Glomerular visceral epithelial cell (primary cell): ENCODE data around the gene TTLL6.
A peak's percentile ranks its signal among the peaks of the same experiment; 100 is the strongest.

Source experiments
- DNase-seq: peaks from one replicate; pipeline ENCODE4 v3.0.0-alpha.2; 2016; ENCODE audit errors: extremely low spot score

The TTLL6 gene

GRCh38 chr17:48738424-48738802 lies 78.6 kb downstream of the TTLL6 start:
- no peak for DNase-seq

GRCh38 chr17:48737330-48738043 lies 79.5 kb downstream of the TTLL6 start:
- no peak for DNase-seq

GRCh38 chr17:48735062-48735351 lies 82.0 kb downstream of the TTLL6 start:
- no peak for DNase-seq

GRCh38 chr17:48734333-48735061 lies 82.5 kb downstream of the TTLL6 start:
- no peak for DNase-seq

- DNase-seq: no peak
Observed at GRCh38 chr17:48733632-48734328, 83.2 kb downstream of the TTLL6 start.

- no peak for DNase-seq
Observed at GRCh38 chr17:48732688-48733629, 84.1 kb downstream of the TTLL6 start.

- no peak for DNase-seq
Observed at GRCh38 chr17:48731355-48731754, 85.7 kb downstream of the TTLL6 start.

GRCh38 chr17:48730240-48730550 lies 86.8 kb downstream of the TTLL6 start:
- DNase-seq: no peak

- DNase-seq: no peak
Observed at GRCh38 chr17:48729335-48730239, 87.4 kb downstream of the TTLL6 start.

- no peak for DNase-seq
Observed at GRCh38 chr17:48728232-48729231, 88.5 kb downstream of the TTLL6 start, which contains the start of gene HOXB13. Gene HOXB13 (minus strand): TSS chr17:48728750. CDS start chr17:48728593, 157 bp downstream.

- DNase-seq: no peak
Observed at GRCh38 chr17:48727415-48728175, 89.4 kb downstream of the TTLL6 start.

GRCh38 chr17:48726916-48727286 lies 90.1 kb downstream of the TTLL6 start:
- no peak for DNase-seq

- no peak for DNase-seq
Observed at GRCh38 chr17:48726114-48726915, 90.7 kb downstream of the TTLL6 start.

GRCh38 chr17:48725288-48726064 lies 91.6 kb downstream of the TTLL6 start:
- DNase-seq: peak; percentile 20

GRCh38 chr17:48725004-48725287 lies 92.1 kb downstream of the TTLL6 start:
- DNase-seq: no peak

GRCh38 chr17:48724251-48725003 lies 92.6 kb downstream of the TTLL6 start:
- DNase-seq: peak; percentile 79
